MG63 (cell line): ENCODE results near the gene TIAM2. TPM values are rescaled to one million over a fixed set of nuclear protein-coding genes. Genes with fewer than 3 reads are reported as not detected.
"Not testable (repeated sequence)": the region's sequence is repeated elsewhere in the genome, so short reads cannot be mapped to it uniquely, and the experiment has no call there.

Experiments
- DNase-seq: peaks from one replicate; pipeline ENCODE4 v3.0.0-alpha.2; 2020
- H3K27me3 ChIP-seq: fragments of 250-450 bp; sonication (Bioruptor Pico); 2 replicates; pipeline ENCODE4 v1.5.1; 2020; ENCODE audit warnings: mild to moderate bottlenecking, moderate library complexity
- H3K36me3 ChIP-seq: fragments of 250-450 bp; sonication (Bioruptor Pico); 2 replicates; pipeline ENCODE4 v1.5.1; 2020; ENCODE audit warnings: mild to moderate bottlenecking, moderate library complexity
- H3K4me3 ChIP-seq: fragments of 250-450 bp; sonication (Bioruptor Pico); 2 replicates; pipeline ENCODE4 v1.5.1; 2020; ENCODE audit warnings: mild to moderate bottlenecking, moderate library complexity
- H3K9me3 ChIP-seq: fragments of 250-450 bp; sonication (Bioruptor Pico); 2 replicates; pipeline ENCODE4 v1.5.1; 2020; ENCODE audit warnings: mild to moderate bottlenecking, moderate library complexity
- total RNA-seq: library from RNA; depleted of rRNA; stranded (reverse); fragments of >200 nt; shearing (Covaris generic); gene quantifications from 2 replicates; pipeline ENCODE4 v1.2.3, GENCODE V29; 2014; ENCODE audit warnings: low replicate concordance

TIAM2 gene
- total RNA-seq, 1 experiment from 2014 or later = 4.9 TPM

DNA sequence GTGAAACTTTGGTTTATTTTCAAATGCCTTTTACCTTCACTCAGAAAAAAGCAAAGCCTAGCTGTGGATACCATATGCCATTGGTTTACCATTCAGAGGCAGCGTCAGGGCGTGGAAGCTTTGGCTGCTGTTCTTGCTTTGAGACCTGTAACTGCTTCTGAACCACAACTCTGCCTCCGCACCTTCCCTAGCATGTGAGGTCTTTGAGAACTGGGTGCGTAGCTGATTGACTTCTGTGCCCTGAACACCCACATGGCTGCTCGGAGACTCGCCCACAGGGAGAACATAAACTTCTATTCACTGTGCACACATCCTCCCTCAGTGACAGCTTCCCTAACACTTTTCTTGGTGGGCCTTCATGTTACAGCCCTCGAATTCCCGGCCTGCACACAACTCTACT lies 257.5 kb downstream of the TIAM2 start:
- Histone ChIP-seq H3K36me3 (peaks cover 45% of the 10 kb centered on the region), H3K9me3 (no peaks in the 10 kb centered on the region), H3K27me3 (no peaks in the 10 kb centered on the region), H3K4me3 (no peak overlapping the region)
- no peak for DNase-seq

DNA sequence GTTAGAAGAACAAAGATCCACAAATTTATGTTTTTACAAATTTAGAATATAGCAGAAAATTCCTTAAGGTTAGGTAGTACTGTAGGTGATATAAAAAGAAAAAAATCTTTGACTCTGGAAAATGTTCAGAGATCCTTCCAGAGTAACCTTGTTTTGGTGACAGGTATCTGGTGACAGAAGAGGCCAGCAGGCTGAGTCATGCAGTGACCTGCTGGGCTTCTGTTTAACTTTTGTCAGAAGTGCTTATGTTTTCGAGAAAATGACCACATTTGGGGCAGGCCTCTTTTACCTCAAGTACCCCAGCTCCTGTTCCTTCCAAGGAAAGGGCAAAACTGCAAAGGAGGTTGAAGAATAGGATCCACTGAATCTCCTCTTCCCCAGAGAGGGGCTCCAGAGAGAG lies 258.2 kb downstream of the TIAM2 start:
- H3K27me3 ChIP-seq = no peaks in the 10 kb centered on the region
- H3K4me3 ChIP-seq = no peak overlapping the region
- H3K36me3 ChIP-seq = peaks cover 40% of the 10 kb centered on the region
- H3K9me3 ChIP-seq = no peaks in the 10 kb centered on the region
- no peak for DNase-seq

DNA sequence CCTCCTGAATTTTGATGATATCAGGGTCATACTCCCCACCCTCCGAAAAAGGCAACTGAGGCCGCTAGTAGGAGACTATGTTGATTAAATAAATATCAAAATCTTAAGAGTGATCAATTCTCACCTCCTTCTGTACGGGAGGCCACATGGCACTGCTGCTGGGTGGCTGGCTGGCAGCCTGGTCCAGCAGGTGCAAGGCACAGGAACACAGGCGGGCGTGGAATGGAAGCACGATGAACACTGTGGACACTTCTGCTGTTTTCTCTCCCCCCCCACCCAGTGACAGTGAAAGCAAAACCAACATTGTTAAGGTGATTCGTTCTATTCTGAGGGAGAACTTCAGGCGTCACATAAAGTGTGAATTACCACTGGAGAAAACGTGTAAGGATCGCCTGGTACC lies 259.0 kb downstream of the TIAM2 start:
- no peak for DNase-seq
- H3K27me3 ChIP-seq = no peaks in the 10 kb centered on the region
- peaks cover 42% of the 10 kb centered on the region for H3K36me3 ChIP-seq
- no peak overlapping the region for H3K4me3 ChIP-seq
- no peaks in the 10 kb centered on the region for H3K9me3 ChIP-seq

DNA sequence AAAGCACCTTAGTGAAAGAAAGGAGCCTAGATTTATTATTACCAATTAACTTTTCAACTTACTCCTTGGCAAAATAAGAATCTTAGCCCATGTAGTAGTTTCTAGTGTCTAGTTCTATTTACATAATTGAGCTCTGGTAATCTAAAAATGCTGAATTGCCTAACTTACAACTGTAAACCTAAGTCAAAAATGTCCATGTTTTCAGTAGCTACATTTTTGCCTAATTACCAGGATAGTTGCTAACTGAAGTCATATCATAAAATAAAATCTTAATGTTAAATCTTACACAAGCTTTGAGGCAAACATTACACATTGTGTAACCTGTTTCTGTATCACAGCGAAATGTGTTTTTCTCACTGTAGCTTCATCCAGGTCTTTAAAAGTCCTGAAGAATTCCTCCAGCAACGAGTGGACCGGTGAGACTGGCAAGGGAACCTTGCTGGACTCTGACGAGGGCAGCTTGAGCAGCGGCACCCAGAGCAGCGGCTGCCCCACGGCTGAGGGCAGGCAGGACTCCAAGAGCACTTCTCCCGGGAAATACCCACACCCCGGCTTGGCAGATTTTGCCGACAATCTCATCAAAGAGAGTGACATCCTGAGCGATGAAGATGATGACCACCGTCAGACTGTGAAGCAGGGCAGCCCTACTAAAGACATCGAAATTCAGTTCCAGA lies 261.1 kb downstream of the TIAM2 start:
- Histone ChIP-seq H3K27me3 (no peaks in the 10 kb centered on the region), H3K4me3 (no peak overlapping the region), H3K36me3 (peaks cover 50% of the 10 kb centered on the region), H3K9me3 (no peaks in the 10 kb centered on the region)
- DNase-seq = no peak

DNA sequence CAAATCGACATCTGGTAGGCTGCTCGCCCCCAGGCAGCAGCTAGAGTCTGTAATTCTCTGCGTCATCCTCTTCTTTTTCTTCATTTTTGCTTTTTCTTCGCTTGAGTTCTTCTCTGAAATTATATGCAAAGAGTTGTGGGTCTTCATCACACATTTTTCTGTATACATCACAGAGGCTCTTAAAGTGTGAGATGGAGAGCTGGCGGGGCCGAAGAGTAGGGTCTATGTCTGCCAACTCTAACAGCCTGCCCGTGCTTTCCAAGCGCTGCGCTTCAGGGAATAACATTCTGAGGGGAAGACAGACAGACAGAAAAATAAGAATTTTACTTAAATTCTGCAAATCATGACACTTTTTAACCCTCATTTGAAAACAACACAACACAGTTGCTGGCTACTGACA lies 262.7 kb downstream of the TIAM2 start:
- no peaks in the 10 kb centered on the region for H3K27me3 ChIP-seq
- H3K36me3 ChIP-seq = peaks cover 45% of the 10 kb centered on the region
- no peak overlapping the region for H3K4me3 ChIP-seq
- DNase-seq = no peak
- no peaks in the 10 kb centered on the region for H3K9me3 ChIP-seq

DNA sequence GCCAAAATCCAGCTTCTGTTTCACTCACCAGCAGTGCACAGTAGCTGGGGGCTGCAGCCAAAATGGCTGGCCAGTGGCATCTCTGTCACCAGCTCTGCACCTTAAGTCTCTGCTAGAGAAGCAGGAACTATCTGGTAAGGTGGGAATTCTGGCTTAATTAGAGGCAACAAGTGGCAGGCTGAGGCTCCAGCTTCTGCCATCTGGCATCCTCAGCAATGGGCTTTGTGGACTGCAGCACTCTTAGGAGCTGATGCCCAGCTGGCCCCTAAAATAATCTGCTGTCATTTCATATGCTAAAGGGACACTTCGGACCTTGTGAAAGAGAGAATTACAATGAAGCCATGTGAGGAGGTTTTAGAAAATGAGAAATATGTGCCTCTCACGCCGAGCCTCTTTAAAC lies 264.1 kb downstream of the TIAM2 start:
- H3K4me3 ChIP-seq = no peak overlapping the region
- DNase-seq = no peak
- peaks cover 34% of the 10 kb centered on the region for H3K36me3 ChIP-seq
- H3K9me3 ChIP-seq = no peaks in the 10 kb centered on the region
- no peaks in the 10 kb centered on the region for H3K27me3 ChIP-seq

DNA sequence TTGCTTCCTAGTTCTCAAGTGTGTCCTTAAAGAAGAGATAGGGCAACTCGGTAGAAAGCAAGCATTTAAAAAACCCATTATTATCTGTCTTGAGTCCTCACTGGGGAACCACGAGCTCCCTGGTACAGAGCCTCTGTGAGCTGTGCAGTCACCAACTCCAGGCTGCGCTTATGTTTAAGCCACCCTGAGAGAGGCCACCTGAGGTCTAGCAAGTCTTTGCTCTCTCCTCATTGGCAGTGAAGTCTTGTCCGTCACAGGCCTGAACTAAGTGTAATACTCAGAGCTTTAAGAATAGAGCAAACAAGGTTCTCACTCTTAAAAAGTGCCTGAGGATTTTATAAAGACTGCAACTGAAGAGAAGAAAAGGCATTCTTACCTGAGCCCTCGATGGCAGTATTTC lies 264.8 kb downstream of the TIAM2 start:
- Histone ChIP-seq H3K9me3 (no peaks in the 10 kb centered on the region), H3K4me3 (no peak overlapping the region), H3K36me3 (peaks cover 34% of the 10 kb centered on the region), H3K27me3 (no peaks in the 10 kb centered on the region)
- DNase-seq = no peak

DNA sequence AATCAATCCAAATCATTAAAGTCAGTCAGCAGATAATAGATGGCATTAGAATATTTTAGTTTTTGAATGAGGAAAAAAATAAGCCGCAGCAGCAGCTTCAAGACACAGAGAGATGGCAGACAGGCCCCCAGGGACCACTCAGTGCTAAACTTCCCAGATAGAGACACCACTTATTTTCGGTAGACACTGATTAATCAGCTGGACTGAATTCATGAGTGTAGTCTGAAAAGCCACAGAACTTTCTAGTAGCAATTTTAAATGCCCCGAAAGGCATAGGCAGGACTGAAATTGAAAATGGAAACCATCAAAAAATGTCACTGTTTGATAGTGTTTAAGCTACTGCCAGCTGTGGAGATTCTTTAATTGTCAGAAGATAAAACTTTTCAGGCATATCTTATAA lies 265.6 kb downstream of the TIAM2 start:
- no peak for DNase-seq
- peaks cover 33% of the 10 kb centered on the region for H3K36me3 ChIP-seq
- H3K9me3 ChIP-seq = no peaks in the 10 kb centered on the region
- no peak overlapping the region for H3K4me3 ChIP-seq
- no peaks in the 10 kb centered on the region for H3K27me3 ChIP-seq

DNA sequence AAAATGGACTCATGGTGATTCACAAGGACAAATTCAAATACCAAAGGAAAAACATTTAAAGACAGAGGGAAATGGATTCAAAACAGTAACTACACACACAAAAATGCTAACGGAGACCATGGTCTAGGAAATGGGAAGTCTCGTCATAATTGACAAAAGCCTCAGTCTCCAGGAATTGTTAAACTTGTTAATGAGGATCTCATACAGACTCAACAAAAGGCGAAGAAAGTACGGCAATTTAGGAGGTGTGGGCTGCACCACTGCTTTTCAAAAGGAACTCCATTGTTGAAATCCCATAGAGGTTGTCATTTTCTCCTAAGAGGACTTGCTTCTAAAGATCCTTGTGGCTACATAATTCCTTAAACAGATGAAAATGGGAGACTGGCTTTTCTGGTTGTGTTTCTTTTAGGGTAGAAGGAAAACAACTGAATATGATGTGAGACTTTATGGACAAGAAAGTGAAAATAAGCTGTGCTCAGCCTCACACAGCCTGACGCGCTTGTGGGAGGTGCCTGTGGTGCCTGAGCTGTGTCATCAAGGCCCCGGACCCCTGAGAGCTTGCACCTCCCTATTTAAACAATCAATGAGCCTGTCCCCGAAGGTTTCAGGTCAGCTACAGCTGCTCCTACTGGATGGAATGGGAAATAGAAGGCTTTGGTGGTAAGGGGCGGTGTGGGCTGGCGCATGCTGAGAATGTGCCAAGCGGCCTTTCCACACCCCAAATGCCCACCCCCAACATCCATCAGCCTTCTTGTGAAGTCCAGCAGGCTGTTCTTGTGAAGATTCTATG lies 266.2 kb downstream of the TIAM2 start:
- peaks cover 30% of the 10 kb centered on the region for H3K36me3 ChIP-seq
- H3K27me3 ChIP-seq = no peaks in the 10 kb centered on the region
- H3K4me3 ChIP-seq = no peak overlapping the region
- no peaks in the 10 kb centered on the region for H3K9me3 ChIP-seq
- DNase-seq = no peak

DNA sequence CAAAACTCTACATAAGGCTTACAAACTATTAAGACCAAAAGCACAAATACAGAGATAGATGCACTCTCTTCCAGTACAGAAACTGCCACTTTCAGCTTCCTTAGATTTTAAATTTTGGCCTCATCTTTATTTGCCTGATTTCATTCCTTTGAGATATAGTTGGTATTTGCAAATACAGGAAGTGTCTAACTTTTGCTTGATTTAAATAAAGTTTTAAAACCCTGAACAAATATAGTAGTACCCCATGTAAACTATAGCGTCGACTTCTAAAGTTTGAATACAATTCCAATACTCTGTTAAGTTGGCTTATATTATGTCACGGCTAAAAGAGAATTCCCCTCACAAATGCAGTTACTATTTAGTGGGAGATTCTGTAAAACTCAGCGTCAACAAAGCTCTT lies 267.5 kb downstream of the TIAM2 start:
- Histone ChIP-seq H3K27me3 (no peaks in the 10 kb centered on the region), H3K4me3 (no peak overlapping the region), H3K36me3 (peaks cover 32% of the 10 kb centered on the region), H3K9me3 (no peaks in the 10 kb centered on the region)
- DNase-seq = no peak

DNA sequence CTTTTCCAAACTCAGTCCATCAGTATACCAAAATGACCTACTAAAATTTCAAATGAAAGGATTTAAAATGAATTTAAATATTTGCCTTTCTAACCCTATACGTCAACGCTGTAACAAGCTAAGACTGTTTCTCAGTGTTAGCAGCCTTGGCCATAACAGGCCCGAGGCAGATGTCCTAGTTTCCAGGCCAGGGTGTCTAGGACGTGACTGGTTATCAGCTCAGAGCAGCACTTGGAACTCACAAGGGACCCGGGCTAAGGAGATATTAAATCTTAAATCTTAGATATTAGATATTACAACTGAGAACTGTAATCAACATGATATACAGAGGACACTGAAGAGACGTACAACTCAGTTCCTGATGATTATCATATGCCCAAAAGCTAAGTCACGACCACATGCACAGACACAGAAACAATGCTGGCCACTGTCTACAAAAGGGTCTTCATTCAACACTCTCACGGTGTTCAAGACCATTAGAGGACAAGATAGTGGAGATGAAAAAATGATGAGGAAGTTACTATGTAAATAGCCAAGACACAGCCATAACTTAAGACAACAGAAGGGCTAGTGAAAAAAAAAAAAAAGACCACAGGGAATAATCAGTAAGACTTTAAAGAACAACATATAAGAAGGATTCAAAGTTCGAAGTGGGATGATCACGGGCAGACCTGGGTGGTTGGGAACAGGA lies 268.4 kb downstream of the TIAM2 start, which contains the start of gene CLDN20:
CLDN20 (plus strand) TSS at position 641 of the 691 bp plus-strand sequence. CDS start 11,707 bp downstream, outside the sequence.
- no peak for DNase-seq
- peaks cover 36% of the 10 kb centered on the region for H3K36me3 ChIP-seq
- no peak within 1 kb of the TSS for H3K4me3 ChIP-seq
- H3K27me3 ChIP-seq = no peaks in the 10 kb centered on the region
- H3K9me3 ChIP-seq = no peaks in the 10 kb centered on the region

DNA sequence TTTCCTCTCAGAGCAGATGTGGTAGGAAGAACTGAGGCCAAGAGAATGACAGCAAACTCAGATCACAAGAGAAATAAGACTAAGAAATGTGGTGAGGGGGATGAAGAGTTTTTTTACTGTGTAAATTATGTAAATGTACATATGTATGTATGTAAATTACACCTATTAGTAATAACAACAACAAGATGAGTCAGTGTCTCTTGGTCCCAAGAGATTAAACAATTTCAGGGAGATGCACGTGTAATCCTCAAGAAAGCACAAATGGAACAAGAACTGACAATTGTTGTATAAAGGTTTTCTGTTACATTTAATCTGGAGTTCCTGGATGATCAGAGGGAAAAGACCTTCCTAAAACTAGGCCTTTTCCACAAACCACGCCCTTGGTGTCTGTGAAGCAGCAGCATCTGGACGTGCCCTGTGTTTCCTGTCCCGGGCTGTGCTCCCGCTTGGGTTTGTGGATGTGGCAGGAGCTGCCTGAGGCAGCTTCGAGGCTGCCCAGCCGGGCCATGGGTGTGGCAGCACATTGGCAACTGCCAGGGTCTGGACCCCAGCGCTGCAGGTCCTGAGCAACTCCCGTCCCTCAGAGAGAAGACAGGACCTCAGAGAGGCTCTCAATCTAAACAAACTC lies 269.7 kb downstream of the TIAM2 start:
- peaks cover 26% of the 10 kb centered on the region for H3K36me3 ChIP-seq
- peak; percentile 42 for DNase-seq
- no peaks in the 10 kb centered on the region for H3K27me3 ChIP-seq
- no peaks in the 10 kb centered on the region for H3K9me3 ChIP-seq
- H3K4me3 ChIP-seq = no peak overlapping the region

DNA sequence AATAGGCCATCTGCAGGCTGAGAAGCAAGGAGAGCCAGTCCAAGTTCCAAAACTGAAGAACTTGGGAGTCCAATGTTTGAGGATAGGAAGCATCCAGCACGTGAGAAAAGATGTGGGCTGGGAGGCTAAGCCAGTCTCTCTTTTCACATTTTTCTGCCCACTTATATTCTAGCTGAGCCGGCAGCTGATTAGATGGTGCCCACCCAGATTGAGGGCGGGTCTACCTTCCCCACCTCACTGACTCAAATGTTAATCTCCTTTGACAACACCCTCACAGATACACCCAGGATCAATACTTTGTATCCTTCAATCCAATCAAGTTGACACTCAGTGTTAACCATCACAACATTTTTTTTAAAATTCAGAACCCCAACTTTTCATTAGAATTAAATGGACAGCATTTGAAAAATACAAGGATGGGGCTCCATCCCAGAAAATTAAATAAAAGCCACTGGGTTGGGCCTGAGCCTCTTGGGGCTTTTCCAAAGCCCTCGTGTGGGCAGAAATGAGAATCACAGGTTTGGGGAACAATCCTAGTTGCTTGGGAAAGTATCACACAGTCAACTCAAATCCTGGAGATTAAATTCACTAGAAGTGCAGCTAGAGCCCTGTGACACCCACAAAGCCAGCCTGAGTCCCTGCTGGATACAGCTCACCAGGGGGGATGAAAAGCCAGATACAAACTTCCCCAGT lies 270.9 kb downstream of the TIAM2 start:
- Histone ChIP-seq H3K27me3 (no peaks in the 10 kb centered on the region), H3K4me3 (no peak overlapping the region), H3K9me3 (no peaks in the 10 kb centered on the region), H3K36me3 (peaks cover 23% of the 10 kb centered on the region)
- DNase-seq = peak; percentile 7

DNA sequence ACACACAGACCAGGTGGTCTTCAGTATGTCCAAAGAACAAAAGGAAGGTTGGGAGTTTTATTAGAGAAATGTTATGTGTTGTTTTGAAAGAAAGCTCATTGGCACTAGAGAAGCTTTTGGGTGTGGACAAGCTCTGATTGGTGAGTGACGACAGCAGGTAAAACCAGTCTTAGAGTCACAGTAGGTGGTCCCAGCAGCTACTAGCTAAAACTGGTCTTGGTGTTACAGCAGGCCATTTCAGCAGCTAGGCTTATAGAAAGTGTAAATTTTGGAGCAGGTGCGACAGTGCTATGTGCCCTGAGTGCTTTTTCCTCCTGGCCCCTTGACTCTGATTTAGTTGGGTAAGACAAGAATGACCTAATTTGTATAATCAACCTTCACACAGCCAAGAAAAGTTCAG lies 272.3 kb downstream of the TIAM2 start:
- Histone ChIP-seq H3K4me3 (no peak overlapping the region), H3K27me3 (no peaks in the 10 kb centered on the region), H3K9me3 (no peaks in the 10 kb centered on the region), H3K36me3 (peaks cover 23% of the 10 kb centered on the region)
- no peak for DNase-seq

DNA sequence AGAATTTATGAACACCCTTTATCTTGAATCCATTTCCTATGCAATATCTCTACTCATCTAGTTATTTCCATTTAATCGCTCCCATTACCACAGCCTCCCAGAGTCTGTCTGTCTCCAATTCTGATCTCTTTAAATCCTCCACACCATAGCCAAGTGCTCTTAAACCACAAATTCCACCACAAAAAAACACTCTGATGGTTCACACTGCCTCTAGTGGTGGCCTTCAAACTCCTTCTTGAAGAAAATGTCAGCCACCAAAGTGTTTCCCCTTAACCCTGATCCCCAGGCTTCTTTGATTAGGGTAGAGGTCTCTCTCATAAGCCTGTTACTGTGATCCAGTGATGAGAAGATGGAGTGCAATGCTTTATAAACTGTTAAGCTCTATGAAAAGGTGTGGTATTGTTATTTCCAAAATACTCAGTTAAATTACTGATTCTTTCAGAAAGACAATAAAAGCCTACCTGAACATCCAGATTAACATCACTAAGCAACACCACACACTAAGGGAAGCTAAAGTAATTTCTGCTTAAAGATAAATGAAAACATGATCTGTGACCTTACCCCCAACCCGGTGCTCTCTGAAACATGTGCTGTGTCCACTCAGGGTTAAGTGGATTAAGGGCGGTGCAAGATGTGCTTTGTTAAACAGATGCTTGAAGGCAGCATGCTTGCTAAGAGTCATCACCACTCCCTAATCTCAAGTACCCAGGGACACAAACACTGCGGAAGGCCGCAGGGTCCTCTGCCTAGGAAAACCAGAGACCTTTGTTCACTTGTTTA lies 273.2 kb downstream of the TIAM2 start:
- peak; percentile 13 for DNase-seq
- H3K4me3 ChIP-seq = not testable (repeated sequence)

DNA sequence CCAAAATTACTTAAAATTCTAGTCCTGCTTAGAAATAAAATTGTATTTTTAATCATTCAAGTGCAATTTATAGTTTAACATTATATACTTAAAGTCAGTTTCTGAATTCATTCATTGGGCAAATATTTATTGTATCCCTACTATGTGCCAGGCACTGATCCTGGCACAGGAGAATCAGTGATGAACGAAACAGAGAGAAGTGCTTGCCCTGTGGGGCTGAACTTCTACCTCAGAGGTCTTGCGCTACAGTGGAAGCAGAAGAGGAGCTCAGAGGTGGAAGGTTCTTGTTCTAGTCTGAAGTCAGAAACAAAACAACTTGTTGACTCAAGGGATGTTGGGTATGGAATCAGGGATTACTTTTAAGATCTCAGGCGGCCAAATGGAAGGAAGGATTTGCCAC lies 274.6 kb downstream of the TIAM2 start:
- no peaks in the 10 kb centered on the region for H3K9me3 ChIP-seq
- H3K27me3 ChIP-seq = no peaks in the 10 kb centered on the region
- H3K4me3 ChIP-seq = no peak overlapping the region
- no peak for DNase-seq
- H3K36me3 ChIP-seq = peaks cover 18% of the 10 kb centered on the region

More for the DNA sequence above, 273.2 kb downstream of the TIAM2 start:
- H3K9me3 ChIP-seq, H3K27me3 ChIP-seq: not testable (repeated sequence)
- peaks cover 23% of the 10 kb centered on the region for H3K36me3 ChIP-seq
